Peyer's patch (tissue), 4 donors: ENCODE measurements around the gene PTGFRN.

Experiments
- CTCF ChIP-seq, 6 experiments: fragments of 450-650 bp in 4 of 6; fragments of 200-600 bp in 2 of 6; sonication (generic) in 1 of 6; IDR thresholded peaks; one replicate each; pipeline ENCODE4 v1.5.1; 2017 to 2019; ENCODE audit warnings: antibody characterized with exemption in 6 of 6, mild to moderate bottlenecking in 3 of 6, moderate library complexity in 1 of 6
- POLR2A ChIP-seq, 2 donors: fragments of 450-650 bp; IDR thresholded peaks; one replicate each; pipeline ENCODE4 v1.5.1; 2017; ENCODE audit warnings: antibody characterized with exemption in 2 of 2, mild to moderate bottlenecking in 2 of 2, moderate library complexity in 2 of 2

- no peak for TF ChIP-seq POLR2A (IDR thresholded peaks at IDR 0.05)
- TF ChIP-seq CTCF (IDR thresholded peaks at IDR 0.05) = no peak
Observed at GRCh38 chr1:117033772-117034171, 124.1 kb downstream of the PTGFRN start.
